Measurements from ENCODE around the gene CHRNA7. TPM values are rescaled to one million over a fixed set of nuclear protein-coding genes. Genes with fewer than 3 reads are reported as not detected.

The CHRNA7 gene
- total RNA-seq, 4 donors from 2014 or later, result 0.23 to 6.1 (median 1.3) TPM

DNA sequence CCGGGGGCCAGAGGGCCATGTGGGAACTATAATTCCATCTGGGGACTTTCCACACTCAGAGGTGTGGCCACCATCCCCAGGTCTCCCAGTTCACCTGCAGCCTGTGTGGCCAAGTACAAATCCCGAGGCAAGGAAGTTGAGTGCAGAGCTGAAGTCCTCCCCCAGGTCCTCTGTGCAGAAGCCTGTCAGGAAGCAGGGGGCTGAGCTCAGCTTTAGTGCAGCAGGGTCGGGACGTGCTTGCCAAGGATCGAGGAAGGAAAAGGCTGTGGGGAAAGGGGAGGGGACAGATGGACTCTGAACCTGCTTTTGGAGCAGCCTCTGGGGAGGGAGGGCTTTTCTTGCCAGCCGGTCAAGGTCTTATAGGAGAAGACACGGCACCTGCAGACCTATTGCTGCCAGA, 67.7 kb downstream of the CHRNA7 start:
- 27% methylated on average over 7 of the region's 7 CpGs for WGBS
- DNase-seq (ENCODE audit: low spot score in 2 of 2), result no peak

DNA sequence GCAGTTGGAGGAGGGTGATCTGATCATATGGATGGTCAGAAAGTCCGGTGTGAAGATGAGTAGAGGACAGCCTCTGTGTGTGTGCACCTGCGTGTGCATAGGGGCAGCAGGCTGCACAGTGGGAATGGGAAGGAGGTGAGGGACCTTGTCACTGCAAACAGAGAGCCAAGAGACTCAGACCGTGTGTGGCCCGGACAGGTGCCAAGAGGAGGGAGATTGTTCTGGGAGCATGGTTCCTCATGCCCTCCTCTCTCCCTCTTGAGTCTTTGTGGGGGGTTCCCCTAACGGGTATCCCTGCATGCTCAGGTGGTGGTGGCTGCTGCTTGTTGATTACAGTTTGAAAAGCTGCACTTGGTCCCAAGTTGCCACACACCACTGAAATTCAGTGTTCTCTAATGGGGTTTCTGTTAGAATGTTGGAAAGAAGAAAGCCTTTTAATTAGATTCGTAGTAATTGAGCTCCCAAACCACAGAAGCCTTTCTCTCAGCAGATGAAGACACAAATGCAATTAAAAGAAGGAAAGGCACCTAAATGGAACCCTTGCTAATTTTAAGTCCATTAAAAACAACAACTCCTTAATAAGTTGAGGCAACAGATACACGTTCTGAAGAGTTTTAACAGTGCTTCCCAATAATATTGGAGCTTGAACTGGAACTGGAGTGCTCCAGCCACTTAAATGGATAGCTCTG, 68.9 kb downstream of the CHRNA7 start:
- 70% methylated on average over 7 of the region's 7 CpGs for WGBS
- no peak overlapping the region for H3K27ac ChIP-seq

More for the DNA sequence above, 67.7 kb downstream of the CHRNA7 start:
- Histone ChIP-seq H3K4me3 (no peak overlapping the region), H3K27me3 (no peaks in the 10 kb centered on the region), H3K27ac (no peak overlapping the region), H3K36me3 (no peaks in the 10 kb centered on the region), H3K4me1 (no peaks in the 10 kb centered on the region), H3K9me3 (no peaks in the 10 kb centered on the region)
- TF ChIP-seq, protein P1, sequence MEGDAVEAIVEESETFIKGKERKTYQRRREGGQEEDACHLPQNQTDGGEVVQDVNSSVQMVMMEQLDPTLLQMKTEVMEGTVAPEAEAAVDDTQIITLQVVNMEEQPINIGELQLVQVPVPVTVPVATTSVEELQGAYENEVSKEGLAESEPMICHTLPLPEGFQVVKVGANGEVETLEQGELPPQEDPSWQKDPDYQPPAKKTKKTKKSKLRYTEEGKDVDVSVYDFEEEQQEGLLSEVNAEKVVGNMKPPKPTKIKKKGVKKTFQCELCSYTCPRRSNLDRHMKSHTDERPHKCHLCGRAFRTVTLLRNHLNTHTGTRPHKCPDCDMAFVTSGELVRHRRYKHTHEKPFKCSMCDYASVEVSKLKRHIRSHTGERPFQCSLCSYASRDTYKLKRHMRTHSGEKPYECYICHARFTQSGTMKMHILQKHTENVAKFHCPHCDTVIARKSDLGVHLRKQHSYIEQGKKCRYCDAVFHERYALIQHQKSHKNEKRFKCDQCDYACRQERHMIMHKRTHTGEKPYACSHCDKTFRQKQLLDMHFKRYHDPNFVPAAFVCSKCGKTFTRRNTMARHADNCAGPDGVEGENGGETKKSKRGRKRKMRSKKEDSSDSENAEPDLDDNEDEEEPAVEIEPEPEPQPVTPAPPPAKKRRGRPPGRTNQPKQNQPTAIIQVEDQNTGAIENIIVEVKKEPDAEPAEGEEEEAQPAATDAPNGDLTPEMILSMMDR (IDR thresholded peaks at IDR 0.05), result no peak
- TF ChIP-seq POLR2A (IDR thresholded peaks at IDR 0.05) (no peak), EP300 (IDR thresholded peaks at IDR 0.05) (no peak), POLR2AphosphoS5 (IDR thresholded peaks at IDR 0.05) (no peak)

DNA sequence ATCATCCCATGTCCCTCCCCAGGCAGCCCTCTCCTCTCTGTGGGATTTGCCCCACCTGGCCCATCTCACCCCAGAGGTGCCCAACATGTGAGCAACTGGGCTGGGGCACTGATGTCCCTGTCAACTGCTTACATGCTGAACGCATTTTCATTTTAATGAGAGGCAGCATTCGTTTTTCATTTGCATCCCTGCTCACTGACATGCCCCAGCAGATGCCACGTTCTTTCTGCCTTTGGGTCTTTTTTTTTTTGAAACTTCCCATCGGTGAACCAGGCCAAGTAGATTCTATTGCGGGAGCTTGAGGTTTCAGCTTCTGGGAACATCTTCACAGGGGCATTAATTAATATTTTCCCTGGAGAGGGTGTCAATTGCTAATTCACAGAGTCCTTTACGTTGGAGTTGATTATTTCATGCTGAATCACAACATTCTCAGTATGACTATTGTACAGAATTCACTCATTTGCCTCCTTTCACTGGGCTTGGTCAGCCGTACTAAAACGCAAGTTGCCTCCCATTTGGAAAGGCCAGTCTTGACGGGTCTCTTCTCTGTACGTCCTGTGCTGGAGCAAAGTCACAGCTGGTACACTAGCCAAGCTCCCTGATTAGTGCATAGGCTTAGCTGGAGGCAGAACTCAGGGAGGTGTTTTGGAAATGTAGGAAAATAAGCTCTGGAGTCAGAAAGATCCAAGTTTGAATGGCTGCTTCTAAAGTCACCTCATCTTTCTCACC, 69.8 kb downstream of the CHRNA7 start:
- no peak overlapping the region for H3K4me3 ChIP-seq
- 40% methylated on average over 10 of the region's 10 CpGs for WGBS
- no peak for TF ChIP-seq POLR2A (IDR thresholded peaks at IDR 0.05)
- no peak for TF ChIP-seq POLR2AphosphoS5 (IDR thresholded peaks at IDR 0.05)
- TF ChIP-seq, protein P1 (IDR thresholded peaks at IDR 0.05), result no peak
- no peak for TF ChIP-seq EP300 (IDR thresholded peaks at IDR 0.05)
- DNase-seq (ENCODE audit: low spot score in 2 of 2), result no peak
- H3K9me3 ChIP-seq, result no peaks in the 10 kb centered on the region
- H3K4me1 ChIP-seq, result no peaks in the 10 kb centered on the region
- no peaks in the 10 kb centered on the region for H3K27me3 ChIP-seq
- no peaks in the 10 kb centered on the region for H3K36me3 ChIP-seq
- no peak overlapping the region for H3K27ac ChIP-seq

More for the DNA sequence above, 68.9 kb downstream of the CHRNA7 start:
- no peaks in the 10 kb centered on the region for H3K9me3 ChIP-seq
- H3K4me3 ChIP-seq, result no peak overlapping the region
- H3K36me3 ChIP-seq, result no peaks in the 10 kb centered on the region
- H3K27me3 ChIP-seq, result no peaks in the 10 kb centered on the region
- TF ChIP-seq, protein P1 (IDR thresholded peaks at IDR 0.05), result no peak
- TF ChIP-seq POLR2A (IDR thresholded peaks at IDR 0.05) (no peak), POLR2AphosphoS5 (IDR thresholded peaks at IDR 0.05) (no peak), EP300 (IDR thresholded peaks at IDR 0.05) (no peak)
- no peak for DNase-seq (ENCODE audit: low spot score in 2 of 2)
- no peaks in the 10 kb centered on the region for H3K4me1 ChIP-seq

DNA sequence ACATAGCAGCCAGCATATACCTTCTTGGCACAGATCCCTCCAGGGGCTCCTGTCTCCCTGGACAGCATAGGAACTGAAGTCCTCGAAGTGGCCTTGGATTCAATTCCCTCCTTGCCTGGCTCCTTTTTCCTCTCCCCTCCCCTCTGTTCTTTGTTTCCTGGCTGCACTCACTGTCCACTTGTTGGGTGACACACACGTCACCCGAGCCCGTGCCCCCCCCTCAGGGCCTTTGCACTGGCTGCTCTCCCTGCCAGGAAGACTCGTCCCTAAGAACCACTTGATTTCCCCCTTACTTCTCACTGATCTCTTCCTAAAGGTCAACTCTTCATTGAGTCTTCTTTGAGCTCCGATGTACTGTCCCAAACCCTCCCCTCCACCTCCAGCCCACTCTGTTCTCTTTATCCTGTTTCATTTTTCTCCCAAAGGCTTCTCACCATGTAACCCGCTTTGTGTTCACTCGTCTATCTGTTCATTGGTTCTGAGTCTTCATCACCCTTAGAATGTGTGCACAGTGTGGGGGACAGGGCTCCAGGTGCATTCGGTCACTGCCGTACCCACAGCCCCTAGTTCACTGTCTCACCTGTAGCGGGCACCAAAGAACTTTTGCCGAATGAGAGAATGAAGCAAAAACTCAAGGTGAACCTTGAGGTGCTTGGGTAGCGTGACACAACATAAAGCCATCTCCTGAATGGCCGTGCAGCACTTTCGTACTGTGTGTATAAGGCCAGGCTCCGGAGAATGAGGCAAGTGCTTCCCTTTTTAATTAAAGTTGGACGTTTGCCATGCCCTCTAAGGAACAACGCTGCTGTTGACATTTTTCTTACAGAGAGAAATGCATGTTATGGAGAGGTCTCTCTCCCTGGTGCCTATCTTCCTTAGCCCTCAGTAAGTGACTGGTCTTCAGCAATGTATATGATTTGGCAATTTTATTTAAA, 74.0 kb downstream of the CHRNA7 start:
- no peak overlapping the region for H3K4me3 ChIP-seq
- H3K27ac ChIP-seq, result no peak overlapping the region
- no peak for TF ChIP-seq POLR2AphosphoS5 (IDR thresholded peaks at IDR 0.05)
- TF ChIP-seq, protein P1 (IDR thresholded peaks at IDR 0.05), result no peak
- TF ChIP-seq POLR2A (IDR thresholded peaks at IDR 0.05), result no peak
- TF ChIP-seq EP300 (IDR thresholded peaks at IDR 0.05), result no peak
- no peaks in the 10 kb centered on the region for H3K4me1 ChIP-seq
- no peaks in the 10 kb centered on the region for H3K9me3 ChIP-seq
- H3K36me3 ChIP-seq, result no peaks in the 10 kb centered on the region
- no peak for DNase-seq (ENCODE audit: low spot score in 2 of 2)
- no peaks in the 10 kb centered on the region for H3K27me3 ChIP-seq
- WGBS, result 59% methylated on average over 18 of the region's 18 CpGs
